GM19328 (cell line): ENCODE results near the gene CSTB.

Experiments
- ATAC-seq: cut with Tn5 transposase; IDR thresholded peaks from one replicate; pipeline ENCODE4 v1.9.1; 2021; ENCODE audit warnings: mild to moderate bottlenecking, moderate library complexity; ENCODE audit not compliant: unreplicated experiment

CSTB gene

DNA sequence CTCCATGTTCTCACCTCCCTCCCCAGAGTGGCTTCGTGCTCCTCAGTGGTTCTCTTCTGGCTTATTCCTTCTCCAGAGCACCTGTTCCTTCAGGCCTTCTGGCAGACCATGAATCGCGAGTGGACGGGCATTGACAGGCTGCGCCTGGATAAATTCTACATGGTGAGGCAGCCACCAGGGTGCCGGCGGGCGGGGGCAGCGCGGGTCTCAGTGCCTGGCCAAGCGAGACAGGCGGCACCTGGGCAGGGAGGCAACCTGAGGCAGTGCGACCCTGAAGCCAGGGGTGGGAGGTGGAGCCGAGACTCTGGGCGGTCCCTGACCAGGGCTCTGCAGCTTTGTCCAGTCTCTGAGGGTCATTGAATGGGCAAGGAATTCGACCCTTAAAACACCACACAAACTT is 17.1 kb upstream of the CSTB start:
- ATAC-seq, result no peak

DNA sequence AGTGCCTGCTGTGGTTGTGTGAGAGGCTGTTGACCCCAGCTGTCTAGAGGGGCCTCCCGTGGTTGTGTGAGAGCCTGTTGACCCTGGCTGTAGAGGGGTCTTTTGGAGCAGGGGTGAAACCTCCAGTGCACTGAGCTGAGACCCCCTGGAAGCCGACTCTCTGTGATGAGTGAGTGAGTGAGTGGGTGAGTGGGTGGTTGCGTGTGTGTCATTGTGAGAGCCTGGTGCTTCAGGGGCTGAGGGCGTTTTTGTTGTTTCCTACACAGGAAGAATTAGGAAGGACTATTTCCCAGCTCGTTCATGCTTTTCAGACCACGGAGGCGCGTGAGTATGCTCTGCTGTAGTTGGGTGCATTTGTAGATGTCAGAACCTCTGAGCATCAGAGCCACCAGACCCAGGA is 16.3 kb upstream of the CSTB start:
- no peak for ATAC-seq

DNA sequence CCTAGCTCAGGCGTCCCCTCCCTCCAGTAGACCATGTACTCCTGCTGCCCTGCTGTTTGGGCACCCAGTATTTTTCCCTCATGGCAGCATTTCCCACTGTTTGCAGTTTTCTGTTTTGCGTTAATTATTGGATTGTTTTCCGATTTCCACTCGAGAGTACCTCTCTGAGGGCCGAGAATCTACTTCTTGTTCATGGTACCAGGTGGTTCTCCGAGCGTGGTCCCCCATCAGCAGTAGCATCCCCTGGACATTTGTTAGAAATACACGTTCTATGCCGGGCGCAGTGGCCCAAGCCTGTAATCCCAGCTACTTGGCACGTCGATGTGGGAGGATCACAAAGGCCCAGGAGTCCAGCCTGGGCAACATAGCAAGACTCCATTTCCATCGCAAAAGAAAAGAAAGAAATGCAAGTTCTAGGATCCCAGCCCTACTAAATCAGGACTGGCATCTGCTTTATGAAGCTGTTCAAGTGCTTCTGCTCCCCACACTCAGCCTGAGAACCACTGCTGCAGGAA is 14.0 kb upstream of the CSTB start:
- ATAC-seq, result no peak

DNA sequence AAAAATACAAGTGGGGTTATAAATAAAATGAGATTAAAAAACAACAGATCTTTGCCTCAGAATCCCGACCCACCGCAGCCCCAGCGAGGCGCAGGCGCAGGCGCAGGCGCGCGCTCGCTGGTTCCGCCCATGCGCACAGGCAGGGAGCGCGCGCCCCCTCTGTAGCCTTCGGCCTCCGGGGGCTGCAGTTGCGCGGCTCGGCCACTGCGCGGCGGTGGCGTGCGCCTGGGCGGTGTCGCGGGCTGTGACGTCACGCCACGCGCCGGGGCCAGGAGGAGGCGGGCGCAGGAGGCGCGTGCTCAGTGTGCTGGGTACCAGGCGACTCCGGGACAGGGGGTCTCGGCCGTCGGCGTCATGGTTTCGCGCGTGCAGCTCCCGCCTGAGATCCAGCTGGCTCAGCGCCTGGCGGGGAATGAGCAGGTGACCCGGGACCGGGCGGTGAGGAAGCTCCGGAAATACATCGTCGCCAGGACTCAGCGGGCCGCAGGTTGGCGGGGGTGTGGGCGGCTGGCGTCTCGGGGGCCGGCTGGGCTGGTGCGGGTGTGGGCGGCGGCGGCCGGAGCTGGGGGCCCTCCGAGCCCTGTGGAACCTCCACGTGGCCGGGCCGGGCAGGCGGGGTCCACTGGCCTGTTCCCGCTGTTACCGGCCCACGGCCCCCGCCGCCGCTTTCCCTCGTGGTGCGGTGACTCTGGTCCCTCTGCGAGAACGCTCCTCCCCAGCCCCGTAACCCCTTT is 13.3 kb upstream of the CSTB start, which contains the start of gene RRP1:
Gene RRP1 (plus strand): TSS at position 302 of the 734 bp plus-strand sequence. CDS start 53 bp downstream, at position 355.
- ATAC-seq, result peak; percentile 85

DNA sequence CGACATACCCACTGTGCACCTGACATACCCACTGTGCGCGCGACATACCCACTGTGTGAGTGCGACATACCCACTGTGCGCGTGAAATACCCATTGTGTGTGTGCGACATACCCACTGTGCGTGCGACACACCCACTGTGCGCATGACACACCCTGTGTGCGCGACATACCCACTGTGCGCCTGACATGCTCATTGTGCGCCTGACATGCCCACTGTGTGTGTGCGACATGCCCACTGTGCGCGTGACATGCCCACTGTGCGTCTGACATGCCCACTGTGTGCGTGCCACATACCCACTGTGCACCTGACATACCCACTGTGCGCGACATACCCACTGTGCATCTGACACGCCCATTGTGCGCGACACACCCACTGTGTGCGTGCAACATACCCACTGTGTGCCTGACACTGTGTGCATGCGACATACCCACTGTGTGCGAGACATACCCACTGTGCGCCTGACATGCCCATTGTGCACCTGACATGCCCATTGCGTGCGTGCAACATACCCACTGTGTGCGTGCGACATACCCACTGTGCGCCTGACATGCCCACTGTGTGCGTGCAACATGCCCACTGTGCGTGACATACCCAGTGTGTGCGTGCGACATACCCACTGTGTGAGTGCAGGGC is 10.8 kb upstream of the CSTB start:
- no peak for ATAC-seq

DNA sequence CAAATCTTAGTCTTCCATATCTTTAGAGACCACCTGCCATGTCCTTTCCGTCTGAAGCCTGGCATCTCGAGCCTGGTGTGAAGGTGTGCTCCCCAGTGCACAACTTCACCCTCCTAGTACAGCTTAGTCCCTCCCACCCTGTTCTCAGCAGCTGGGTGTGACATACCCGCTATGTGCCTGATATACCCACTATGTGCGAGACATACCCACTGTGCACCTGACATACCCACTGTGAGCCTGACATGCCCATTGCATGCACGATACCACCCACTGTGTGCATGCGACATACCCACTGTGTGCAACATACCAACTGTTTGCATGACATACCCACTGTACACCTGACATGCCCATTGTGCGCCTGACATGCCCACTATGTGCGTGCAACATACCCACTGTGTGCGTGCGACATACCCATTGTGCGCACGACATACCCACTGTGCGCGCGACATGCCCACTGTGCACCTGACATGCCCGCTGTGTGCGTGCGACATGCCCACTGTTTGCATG is 10.2 kb upstream of the CSTB start:
- no peak for ATAC-seq

DNA sequence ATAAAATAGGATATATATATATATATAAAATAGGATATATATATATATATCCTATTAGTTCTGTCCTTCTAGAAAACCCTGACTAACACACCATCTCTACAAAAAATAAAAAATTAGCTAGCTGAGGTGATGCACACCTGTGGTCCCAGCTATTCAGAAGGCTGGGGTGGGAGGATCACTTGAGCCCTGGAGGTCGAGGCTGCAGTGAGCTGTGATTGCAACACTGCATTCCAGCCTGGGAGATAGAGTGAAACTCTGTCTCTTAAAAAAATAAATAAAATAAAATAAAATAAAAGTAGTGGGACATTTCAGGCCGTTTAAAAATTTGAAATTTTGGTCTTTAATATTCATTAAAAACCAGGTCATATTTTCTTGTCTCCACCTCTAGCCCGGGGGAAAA is 9.0 kb upstream of the CSTB start:
- ATAC-seq, result no peak

DNA sequence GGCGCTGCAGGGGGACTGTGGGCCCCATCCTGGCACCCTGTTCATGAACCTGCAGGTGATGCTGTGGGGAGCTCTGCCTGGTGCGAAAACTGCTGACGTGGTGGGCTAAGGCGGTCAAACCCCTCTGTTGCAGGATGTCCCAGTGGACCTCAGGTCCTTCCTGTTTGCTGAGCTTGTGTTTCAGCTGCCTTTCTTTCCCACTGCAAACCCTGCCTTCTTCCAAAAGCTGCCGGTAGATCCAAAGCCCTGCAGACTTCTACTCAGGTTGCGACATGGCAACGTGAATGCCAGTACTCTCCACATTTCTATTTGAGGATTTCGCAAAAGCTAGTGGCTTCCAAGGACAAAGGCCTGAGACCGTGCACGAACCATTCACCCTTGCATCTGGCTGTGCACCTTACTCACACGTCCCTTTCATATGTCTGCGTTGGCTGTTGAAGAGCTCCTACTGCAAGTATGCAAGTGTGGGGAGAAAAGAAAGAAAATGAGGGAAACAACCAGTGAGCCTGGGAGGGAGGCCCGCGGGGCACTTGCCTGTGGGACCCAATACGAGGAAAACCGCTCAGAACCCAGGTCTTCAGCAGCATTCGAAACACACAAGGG is 7.1 kb upstream of the CSTB start:
- no peak for ATAC-seq

DNA sequence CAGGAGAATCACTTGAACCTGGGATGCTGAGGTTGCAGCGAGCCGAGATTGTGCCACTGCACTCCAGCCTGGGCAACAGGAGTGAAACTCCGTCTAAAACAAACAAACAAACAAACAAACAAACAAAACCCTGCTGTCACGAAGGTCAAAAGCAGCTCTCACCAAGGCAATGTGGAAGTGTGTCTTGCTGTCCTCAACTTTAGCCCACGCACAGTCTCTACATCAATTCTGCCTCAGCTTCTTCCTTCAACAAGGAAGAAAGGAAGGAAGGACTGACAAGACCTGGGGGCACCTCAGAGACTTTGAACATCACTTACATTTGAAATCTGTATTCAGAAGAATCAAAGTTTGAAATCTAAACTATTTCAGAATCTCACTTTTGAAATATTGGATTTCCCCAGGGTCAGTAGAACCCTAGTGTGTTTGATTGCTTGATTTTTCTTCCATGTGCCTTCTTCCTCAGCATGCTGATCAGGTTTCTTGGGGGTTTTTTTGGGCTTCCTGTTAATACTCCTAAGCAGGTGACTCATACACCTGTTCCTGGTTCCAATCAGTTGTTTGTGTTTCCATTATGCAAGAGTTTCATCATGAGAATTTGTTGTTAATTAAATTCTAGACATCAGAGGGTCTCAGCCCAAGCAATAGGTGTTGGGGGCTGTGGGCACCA is 6.5 kb upstream of the CSTB start:
- no peak for ATAC-seq

DNA sequence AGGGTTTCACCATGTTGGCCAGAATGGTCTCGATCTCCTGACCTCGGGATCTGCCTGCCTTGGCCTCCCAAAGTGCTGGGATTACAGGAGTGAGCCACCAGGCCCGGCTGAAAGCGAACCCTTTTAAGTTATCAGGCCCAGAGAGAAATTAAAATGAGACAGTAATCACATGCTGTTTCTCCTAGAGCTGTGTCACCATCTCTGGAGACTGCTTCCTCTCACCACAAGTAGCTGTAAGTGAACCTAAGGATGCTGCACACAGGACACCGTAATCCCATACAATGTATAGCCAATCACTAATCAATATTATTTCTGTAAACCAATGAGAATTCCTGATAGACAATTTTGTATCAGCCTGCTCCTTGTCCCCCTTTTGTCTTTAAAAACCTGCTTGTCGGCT is 5.7 kb upstream of the CSTB start:
- no peak for ATAC-seq

DNA sequence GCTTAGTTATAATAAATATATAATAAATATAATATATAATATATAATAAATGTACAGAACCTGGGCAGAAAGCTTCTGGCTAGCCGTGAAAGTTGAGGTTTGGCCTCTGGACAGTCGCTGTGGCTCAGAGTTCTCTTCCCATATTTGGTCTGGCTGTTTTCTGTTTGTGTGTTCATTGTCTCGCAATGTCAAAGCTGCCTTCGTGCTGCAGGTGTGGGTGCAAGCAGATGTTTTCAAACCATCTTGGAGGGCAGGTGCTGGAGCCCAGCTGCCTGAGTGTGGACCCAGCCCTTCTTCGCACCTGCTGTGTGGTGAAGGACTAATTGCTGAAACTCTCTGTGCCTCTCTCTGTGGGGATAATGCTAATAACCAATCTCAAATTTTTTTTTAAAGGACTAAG is 3.6 kb upstream of the CSTB start:
- ATAC-seq, result no peak

DNA sequence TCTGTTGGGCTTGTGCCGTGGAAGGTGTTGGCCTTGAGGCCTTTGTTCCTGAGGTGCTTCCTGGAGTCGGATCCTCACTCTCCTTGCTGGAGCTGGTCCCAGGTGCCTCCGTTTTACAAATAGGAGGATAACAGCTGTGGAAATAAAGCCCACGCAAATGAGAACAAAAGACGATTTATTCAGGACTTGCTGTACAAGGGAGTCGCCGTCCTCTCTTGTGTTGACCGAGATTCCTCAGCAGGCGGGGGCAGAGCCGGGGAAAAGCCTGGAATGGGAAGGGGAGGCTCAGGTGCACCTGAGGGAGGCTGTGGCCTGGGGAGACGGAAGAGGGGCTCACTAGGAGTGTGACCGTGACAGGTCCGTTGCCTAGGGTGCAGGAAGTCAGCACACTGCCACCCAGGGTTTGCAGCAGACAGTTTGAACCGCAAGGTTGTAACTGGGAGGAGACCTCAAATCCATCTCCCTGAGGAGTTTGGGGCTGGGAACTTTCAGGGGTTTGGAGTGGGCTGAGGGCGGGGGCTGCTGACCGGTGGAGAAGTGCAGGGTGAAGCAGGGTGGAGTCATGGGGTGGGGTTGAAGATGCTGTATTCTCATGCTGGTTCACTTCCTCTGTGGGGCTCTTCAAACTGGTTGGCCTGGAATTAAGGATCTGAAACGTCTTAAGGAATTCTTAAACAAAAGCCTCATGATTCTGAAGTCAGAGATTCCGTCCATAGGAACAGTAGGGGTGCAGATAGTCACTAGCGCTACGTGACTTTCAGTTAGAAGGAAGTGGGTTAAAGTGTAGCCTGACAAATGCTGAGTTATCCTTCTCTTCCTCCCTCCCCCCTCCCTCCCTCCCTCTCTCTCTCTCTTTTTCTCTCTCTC is 2.6 kb upstream of the CSTB start:
- no peak for ATAC-seq

DNA sequence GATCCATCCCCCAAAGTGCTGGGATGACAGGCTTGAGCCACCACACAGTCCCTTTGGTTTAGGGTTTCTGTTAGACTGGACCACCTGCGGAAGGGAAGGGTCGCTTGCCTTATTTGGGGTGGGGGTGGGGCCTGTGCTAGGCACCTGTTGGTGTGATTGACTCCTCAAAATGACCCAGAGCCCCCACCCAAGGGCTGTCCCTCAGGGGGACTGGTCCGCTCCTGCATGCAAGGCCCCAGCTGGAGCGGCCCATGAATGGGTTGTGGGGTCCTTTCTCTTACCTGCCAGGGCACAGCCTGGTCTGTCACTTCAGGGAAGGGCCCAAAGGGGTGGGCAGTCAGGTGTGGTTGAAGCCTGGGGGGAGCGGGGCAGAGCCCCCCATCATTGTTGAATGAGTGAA is 1.8 kb upstream of the CSTB start:
- no peak for ATAC-seq

DNA sequence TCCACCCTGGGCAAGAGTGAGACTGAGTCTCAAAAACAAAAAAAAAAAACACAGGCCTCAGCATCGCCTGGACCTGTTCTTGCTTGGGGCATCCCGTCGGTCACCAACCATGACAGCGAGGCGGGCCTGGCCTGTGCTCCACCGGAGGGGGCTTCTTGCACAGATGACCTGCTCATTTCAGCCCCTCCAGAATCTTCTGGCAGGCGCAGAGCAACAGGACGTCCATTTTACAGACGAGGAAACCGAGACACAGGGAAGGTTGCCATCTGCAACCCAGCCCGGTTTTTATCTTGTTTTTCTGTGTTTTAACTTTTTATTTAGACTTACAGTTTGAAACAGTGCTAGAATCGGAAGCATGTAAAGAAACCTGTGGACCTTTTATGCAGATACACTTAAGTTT is 918 bp downstream of the CSTB start:
- no peak for ATAC-seq

DNA sequence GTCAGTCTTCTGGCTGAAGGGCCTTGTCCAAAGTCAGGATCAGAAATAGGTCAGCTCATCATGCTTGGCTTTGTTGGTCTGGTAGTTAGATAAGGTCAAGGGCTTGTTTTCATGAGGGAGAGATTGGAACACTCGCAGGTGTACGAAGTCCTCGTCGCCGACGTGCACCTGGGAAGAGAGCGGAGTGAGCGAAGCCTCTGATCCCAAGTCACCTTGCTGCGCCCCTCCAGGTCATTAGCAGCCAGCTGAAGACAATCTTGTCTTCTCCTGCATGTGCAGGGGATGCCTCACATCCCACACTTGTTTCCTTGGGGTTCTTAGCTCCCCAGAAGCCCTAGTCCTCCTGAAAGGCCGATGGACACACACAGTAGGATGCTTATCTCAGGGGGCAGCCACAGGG is 1.9 kb downstream of the CSTB start:
- no peak for ATAC-seq

DNA sequence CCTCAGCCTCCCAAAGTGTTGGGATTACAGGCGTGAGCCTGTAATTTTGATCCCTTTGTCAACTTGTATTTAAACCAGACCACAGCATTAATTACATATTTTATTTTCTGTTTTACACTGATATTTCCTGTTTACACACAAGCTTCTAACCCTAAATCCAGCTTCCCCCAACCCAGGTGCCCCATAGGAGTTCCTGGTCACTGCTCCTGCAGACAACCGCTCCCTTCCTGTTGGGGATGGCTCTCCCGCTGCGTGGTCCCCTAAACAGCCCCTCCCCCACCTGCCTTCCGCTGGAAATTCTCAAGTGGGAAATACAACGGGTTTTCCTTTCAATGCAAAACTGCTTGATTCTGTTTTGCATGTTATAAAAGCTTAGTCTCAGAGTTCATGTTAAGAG is 3.7 kb downstream of the CSTB start:
- ATAC-seq, result no peak

DNA sequence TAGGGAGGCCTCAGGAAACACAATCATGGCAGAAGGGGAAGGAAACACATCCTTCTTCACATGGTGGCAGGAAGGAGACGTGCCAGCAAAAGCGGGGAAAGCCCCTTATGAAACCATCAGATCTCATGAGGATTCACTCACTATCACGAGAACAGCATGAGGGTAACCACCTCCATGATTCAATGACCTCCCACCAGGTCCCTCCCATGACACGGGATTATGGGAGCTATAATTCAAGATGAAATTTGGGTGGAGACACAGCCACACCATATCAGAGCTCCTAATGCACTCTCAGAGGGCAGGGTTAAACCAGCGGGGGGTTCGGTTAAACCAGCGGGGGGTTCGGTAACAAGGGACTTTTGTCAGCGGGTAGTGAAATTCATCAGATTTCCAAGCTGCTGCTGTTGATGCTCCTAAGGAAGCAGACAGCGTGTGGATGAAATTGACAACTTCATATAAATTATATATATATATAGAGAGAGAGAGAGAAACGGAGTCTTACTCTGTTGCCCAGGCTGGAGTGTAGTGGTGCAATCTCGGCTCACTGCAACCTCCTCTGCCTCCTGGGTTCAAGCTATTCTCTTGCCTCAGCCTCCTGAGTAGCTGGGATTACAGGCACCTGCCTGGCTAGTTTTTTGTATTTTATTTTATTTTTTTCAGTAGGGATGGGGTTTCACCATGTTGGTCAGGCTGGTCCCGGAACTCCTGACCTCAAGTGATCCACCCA is 4.2 kb downstream of the CSTB start:
- no peak for ATAC-seq

DNA sequence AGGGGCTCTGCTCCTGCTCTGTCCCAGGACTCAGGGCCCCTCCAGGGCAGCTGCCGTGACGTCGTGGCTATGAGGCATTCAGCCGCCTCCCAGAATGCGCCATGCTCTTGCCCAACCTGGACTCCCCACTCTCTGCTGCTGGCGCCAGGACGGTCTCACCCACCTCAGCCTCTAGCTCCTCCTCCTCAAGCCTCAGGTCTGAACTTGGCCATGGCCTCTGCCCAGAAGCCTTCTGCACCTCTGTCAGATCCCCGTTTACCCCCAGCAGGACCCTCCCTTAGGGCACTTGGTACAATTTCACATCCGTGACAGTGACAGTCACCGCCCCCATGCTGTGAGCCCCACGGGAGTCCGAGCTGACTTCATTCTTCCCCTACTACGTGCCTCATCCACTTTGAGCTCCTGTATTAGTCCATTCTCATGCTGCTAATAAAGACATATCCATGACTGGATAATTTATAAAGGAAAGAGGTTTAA is 4.9 kb downstream of the CSTB start:
- no peak for ATAC-seq

DNA sequence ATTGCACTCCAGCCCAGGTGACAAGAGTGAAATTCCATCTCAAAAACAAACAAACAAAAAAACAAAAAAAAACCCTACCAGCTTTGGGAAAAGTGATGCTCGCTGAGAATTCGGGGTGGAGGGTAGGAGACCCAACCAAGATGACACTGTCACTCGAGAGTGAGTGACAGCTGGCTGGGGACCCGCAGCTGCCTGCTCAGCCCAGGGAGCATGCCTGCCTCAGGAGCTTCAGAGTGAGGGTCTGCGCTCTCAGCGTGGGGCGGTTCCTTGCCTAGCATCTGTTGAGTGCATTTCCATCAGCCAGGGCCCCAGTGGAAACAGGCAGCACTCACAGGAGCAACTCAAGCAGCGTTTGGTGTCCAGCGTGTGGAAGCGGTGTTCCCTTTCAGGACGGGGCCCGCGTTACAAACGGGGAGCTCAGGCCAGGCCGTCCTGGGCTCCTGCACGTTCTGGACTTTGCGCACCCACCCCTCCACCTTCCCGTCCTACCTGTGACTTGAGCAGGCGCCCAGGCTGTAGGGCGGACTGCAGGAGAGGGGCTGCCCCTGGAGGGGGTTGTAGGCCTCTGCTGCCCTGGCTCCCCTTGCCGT is 5.9 kb downstream of the CSTB start:
- ATAC-seq, result no peak
